SH-SY5Y (cell line): ENCODE data around the gene KIF25.

Source experiments
- GATA2 ChIP-seq: IDR thresholded peaks from 2 replicates; pipeline ENCODE4 v1.6.1; 2011; ENCODE audit warnings: mild to moderate bottlenecking, low read depth, low read length
- GATA3 ChIP-seq: IDR thresholded peaks from 2 replicates; pipeline ENCODE4 v1.6.1; 2011; ENCODE audit warnings: low read depth, mild to moderate bottlenecking, low read length, moderate library complexity

DNA sequence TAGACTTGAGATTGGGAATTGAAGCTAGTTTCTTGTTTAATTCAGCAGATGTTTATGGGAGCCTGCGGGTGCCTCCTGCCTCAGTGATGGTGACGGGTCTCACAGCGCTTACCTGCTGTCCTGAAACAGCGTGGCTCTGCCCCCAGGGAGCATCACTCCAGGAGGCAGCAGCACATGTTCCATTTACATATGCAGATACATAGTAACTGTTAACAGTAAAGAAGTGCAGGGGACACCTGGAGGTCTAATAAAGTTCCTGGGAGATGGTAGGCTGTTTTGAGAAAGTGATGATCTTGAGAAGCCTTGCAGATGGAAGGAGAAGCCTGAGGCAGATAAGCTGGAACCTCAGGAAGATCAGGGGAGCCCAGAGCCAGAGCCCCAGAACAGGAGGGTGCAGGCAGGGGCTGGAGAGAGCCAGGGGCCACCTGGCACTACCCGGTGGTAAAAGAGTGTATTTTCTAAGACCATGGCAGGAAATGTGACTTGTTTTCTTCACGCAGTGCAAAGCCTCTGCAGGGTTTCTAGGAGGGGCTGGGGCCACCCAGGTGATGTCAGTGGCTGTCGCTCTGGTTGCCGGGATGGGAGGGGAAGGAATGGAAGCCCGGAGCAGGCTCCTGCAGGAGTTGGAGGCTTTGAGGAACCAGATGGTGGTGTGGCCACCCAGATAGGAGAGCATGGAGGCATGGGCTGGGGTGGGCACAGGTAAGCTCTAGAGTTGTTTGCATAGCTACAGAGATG is 24.2 kb upstream of the KIF25 start:
- no peak for TF ChIP-seq GATA2
- no peak for TF ChIP-seq GATA3
